HepG2 (cell line): Measurements from ENCODE around the gene PSMG1. TPM values are rescaled to one million over a fixed set of nuclear protein-coding genes. Genes with fewer than 3 reads are reported as not detected.

Source experiments
- AGO1 ChIP-seq: fragments of 200-400 bp; formaldehyde crosslinking; IDR thresholded peaks from 2 replicates; pipeline ENCODE4 v1.6.1; 2017; ENCODE audit warnings: mild to moderate bottlenecking, low read depth, low read length, moderate library complexity; ENCODE audit not compliant: poor library complexity, severe bottlenecking
- BRD4 ChIP-seq: sonication (generic); formaldehyde crosslinking; IDR thresholded peaks from 2 replicates; pipeline ENCODE4 v1.4.0; 2020; ENCODE audit warnings: missing genetic modification reagents
- CC2D1A ChIP-seq: sonication (generic); formaldehyde crosslinking; IDR thresholded peaks from 2 replicates; pipeline ENCODE4 v1.8.1; 2023; ENCODE audit warnings: mild to moderate bottlenecking, missing genetic modification reagents
- GRHL1 ChIP-seq: sonication (generic); formaldehyde crosslinking; conservative IDR thresholded peaks from 2 replicates; pipeline ENCODE4 v1.8.0; 2022; ENCODE audit warnings: missing genetic modification reagents
- IRF2 ChIP-seq: IDR thresholded peaks from 2 replicates; pipeline ENCODE4 v1.6.1; 2018; ENCODE audit warnings: missing genetic modification reagents, missing compliant biosample characterization
- ISL2 ChIP-seq: sonication (generic); formaldehyde crosslinking; IDR thresholded peaks from 2 replicates; pipeline ENCODE4 v1.5.0; 2020; ENCODE audit warnings: missing genetic modification reagents
- JDP2 ChIP-seq: sonication (generic); formaldehyde crosslinking; IDR thresholded peaks from 2 replicates; pipeline ENCODE4 v1.8.1; 2022; ENCODE audit warnings: missing genetic modification reagents, borderline replicate concordance
- KLF9 ChIP-seq: IDR thresholded peaks from 2 replicates; pipeline ENCODE4 v1.6.1; 2016; ENCODE audit warnings: low read depth
- MEIS2 ChIP-seq: sonication (generic); formaldehyde crosslinking; IDR thresholded peaks from 2 replicates; pipeline ENCODE4 v1.9.0; 2021; ENCODE audit warnings: mild to moderate bottlenecking, missing genetic modification reagents
- MIER3 ChIP-seq: IDR thresholded peaks from 2 replicates; pipeline ENCODE4 v1.6.1; 2016; ENCODE audit warnings: missing compliant biosample characterization, borderline replicate concordance
- MTERF4 ChIP-seq: sonication (generic); formaldehyde crosslinking; IDR thresholded peaks from 2 replicates; pipeline ENCODE4 v1.8.0; 2023; ENCODE audit warnings: mild to moderate bottlenecking, missing genetic modification reagents
- NBN ChIP-seq: fragments of 450-650 bp; conservative IDR thresholded peaks from 2 replicates; pipeline ENCODE4 v1.6.1; 2017
- RORA ChIP-seq: sonication (generic); formaldehyde crosslinking; IDR thresholded peaks from 2 replicates; pipeline ENCODE4 v1.5.0; 2020; ENCODE audit warnings: mild to moderate bottlenecking, missing genetic modification reagents, moderate library complexity
- SRSF9 ChIP-seq: fragments of 200-400 bp; formaldehyde crosslinking; IDR thresholded peaks from 2 replicates; pipeline ENCODE4 v1.6.1; 2018; ENCODE audit warnings: borderline replicate concordance, mild to moderate bottlenecking, low read depth, low read length; ENCODE audit not compliant: insufficient read depth, poor library complexity, severe bottlenecking
- TFE3 ChIP-seq: IDR thresholded peaks from 2 replicates; pipeline ENCODE4 v1.6.1; 2016
- ZBTB25 ChIP-seq: IDR thresholded peaks from 2 replicates; pipeline ENCODE4 v1.6.1; 2018; ENCODE audit warnings: missing genetic modification reagents
- ZBTB7B ChIP-seq: sonication (generic); formaldehyde crosslinking; IDR thresholded peaks from 2 replicates; pipeline ENCODE4 v1.4.0; 2020; ENCODE audit warnings: missing genetic modification reagents
- ZNF124 ChIP-seq: sonication (generic); formaldehyde crosslinking; IDR thresholded peaks from 2 replicates; pipeline ENCODE4 v1.4.0; 2020; ENCODE audit warnings: missing genetic modification reagents
- ZNF512B ChIP-seq: sonication (generic); formaldehyde crosslinking; IDR thresholded peaks from 2 replicates; pipeline ENCODE4 v1.5.1; 2020; ENCODE audit warnings: missing genetic modification reagents, mild to moderate bottlenecking, borderline replicate concordance
- ZNF615 ChIP-seq: sonication (generic); formaldehyde crosslinking; IDR thresholded peaks from 2 replicates; pipeline ENCODE4 v1.5.0; 2020; ENCODE audit warnings: mild to moderate bottlenecking, missing genetic modification reagents, borderline replicate concordance
- ZNF850 ChIP-seq: sonication (generic); formaldehyde crosslinking; conservative IDR thresholded peaks from 2 replicates; pipeline ENCODE4 v1.9.0; 2021; ENCODE audit warnings: mild to moderate bottlenecking, missing genetic modification reagents
- polyA plus RNA-seq, 8 experiments: library from polyadenylated mRNA; depleted of rRNA in 3 of 8; stranded (reverse) in 7 of 8; unstranded in 1 of 8; fragments of >200 nt; fragmentation: Illumina TruSeq in 4 of 8; extraction: Trizol in 4 of 8; gene quantifications; 2 replicates each; pipeline versions ENCODE4 v1.2.1 to v1.2.3, GENCODE V29; 2011 to 2016; ENCODE audit warnings: low read depth in 4 of 8, missing spikeins in 1 of 8, mixed read lengths in 1 of 8; ENCODE audit not compliant: insufficient read depth in 1 of 8
- total RNA-seq, 5 experiments: library from RNA; depleted of rRNA; stranded (reverse); fragments of >200 nt; fragmentation: Illumina TruSeq; extraction: Trizol; gene quantifications; 2 replicates each; pipeline ENCODE4 v1.2.3, GENCODE V29; 2016; ENCODE audit warnings: low read depth in 1 of 5

The PSMG1 gene
- total and polyA plus RNA-seq, 2 of the 13 experiments (the other 11 are each of a cell fraction or from before 2014, with no cell fraction given) = 63.6 to 173 TPM

GRCh38 chr21:39183272-39184049 lies at the start of gene PSMG1 (continued):
- TF ChIP-seq AGO1 = peak; percentile 66
- no peak; the same call in 1 of the 2 replicates for TF ChIP-seq ZNF124 (CRISPR knock-in tag)
- no peak; the same call in 1 of the 2 replicates for TF ChIP-seq ISL2
- peak; percentile 88 for TF ChIP-seq MTERF4 (CRISPR knock-in tag)
- no peak for TF ChIP-seq ZNF850 (CRISPR knock-in tag)
- TF ChIP-seq TFE3 (CRISPR knock-in tag) = peak; percentile 74; the same call in 1 of the 2 replicates
- no peak for TF ChIP-seq ZNF615 (CRISPR knock-in tag)
- TF ChIP-seq MIER3 = peak; percentile 12; the same call in 1 of the 2 replicates
- peak; percentile 80; the same call in 1 of the 2 replicates for TF ChIP-seq MEIS2 (CRISPR knock-in tag)
- TF ChIP-seq NBN = no peak
- TF ChIP-seq SRSF9 = no peak
- 0 out of 2 replicates have a peak, but pooled peaks have one; percentile 10 for TF ChIP-seq IRF2 (CRISPR knock-in tag)
- TF ChIP-seq ZBTB7B = peak; percentile 36; the same call in 1 of the 2 replicates
- 0 out of 2 replicates have a peak, but pooled peaks have one; percentile 22 for TF ChIP-seq KLF9 (CRISPR knock-in tag)
- peak; percentile 76; the same call in 1 of the 2 replicates for TF ChIP-seq ZBTB25
- TF ChIP-seq GRHL1 (CRISPR knock-in tag) = no peak
- no peak for TF ChIP-seq ZNF512B (CRISPR knock-in tag)
- no peak for TF ChIP-seq CC2D1A (CRISPR knock-in tag)
- TF ChIP-seq RORA = no peak
- TF ChIP-seq JDP2 (CRISPR knock-in tag) = no peak
- no peak for TF ChIP-seq BRD4 (CRISPR knock-in tag)
